Heart left ventricle (tissue), 13 donors: Measurements from ENCODE around the gene LFNG.

ENCODE experiments used
- CTCF ChIP-seq, 12 donors: fragments of 200-600 bp; sonication (generic) in 4 of 12; IDR thresholded peaks; one replicate each; pipeline versions ENCODE4 v1.5.0 to v1.8.0; 2018 to 2022; ENCODE audit warnings: antibody characterized with exemption in 12 of 12, mild to moderate bottlenecking in 5 of 12
- POLR2A ChIP-seq, 2 donors: fragments of 450-650 bp; IDR thresholded peaks; one replicate each; pipeline ENCODE4 v1.6.1; 2017; ENCODE audit warnings: antibody characterized with exemption in 2 of 2, mild to moderate bottlenecking in 2 of 2, moderate library complexity in 2 of 2
- donor health status: ischemic (EF 13 %, LVEDD 7.1; RV severe dilation, severe dysfunction).
- donor health status: DM: no; HTN: yes; CAD: no.
- donor health status: DM: no; HTN: no; CAD: no.
- donor health status: ischemic (EF 25% LVEDD 6.9; RV normal size, moderate dysfunction).
- donor health status: ischemic (EF 25% LVEDD 5.7; RV mildly dilated, moderate dysfunction).
- donor health status: ischemic (EF 35%, LVEDD 5.7; RV mildly dilated, moderate dysfunction).
- donor health status: nonischemic (EF 11% LVEDD 7.7; RV severe dilation, severe dysfunction).
- donor health status: DM: yes; HTN: yes; CAD: no.
- donor health status: PGD.
- donor health status: ischemic (EF 29% LVEDD 5.4; RV normal size, mild dysfunction).
- donor health status: nonischemic (EF 23%, LVEDD 6.1; RV moderate dilation, normal function).

GRCh38 chr7:2575046-2575732 lies 55.6 kb downstream of the LFNG start:
- TF ChIP-seq CTCF (IDR thresholded peaks at IDR 0.05): no peak
- no peak for TF ChIP-seq POLR2A (IDR thresholded peaks at IDR 0.05)
